GM18867 (cell line): ENCODE results near the gene HSD17B1.
A peak's percentile ranks its signal among the peaks of the same experiment; 100 is the strongest.
"Not testable (repeated sequence)": the region's sequence is repeated elsewhere in the genome, so short reads cannot be mapped to it uniquely, and the experiment has no call there.

Experiments used
- ATAC-seq: cut with Tn5 transposase; IDR thresholded peaks from one replicate; pipeline ENCODE4 v1.9.1; 2021; ENCODE audit warnings: mild to moderate bottlenecking, moderate library complexity; ENCODE audit not compliant: unreplicated experiment

Gene HSD17B1

DNA sequence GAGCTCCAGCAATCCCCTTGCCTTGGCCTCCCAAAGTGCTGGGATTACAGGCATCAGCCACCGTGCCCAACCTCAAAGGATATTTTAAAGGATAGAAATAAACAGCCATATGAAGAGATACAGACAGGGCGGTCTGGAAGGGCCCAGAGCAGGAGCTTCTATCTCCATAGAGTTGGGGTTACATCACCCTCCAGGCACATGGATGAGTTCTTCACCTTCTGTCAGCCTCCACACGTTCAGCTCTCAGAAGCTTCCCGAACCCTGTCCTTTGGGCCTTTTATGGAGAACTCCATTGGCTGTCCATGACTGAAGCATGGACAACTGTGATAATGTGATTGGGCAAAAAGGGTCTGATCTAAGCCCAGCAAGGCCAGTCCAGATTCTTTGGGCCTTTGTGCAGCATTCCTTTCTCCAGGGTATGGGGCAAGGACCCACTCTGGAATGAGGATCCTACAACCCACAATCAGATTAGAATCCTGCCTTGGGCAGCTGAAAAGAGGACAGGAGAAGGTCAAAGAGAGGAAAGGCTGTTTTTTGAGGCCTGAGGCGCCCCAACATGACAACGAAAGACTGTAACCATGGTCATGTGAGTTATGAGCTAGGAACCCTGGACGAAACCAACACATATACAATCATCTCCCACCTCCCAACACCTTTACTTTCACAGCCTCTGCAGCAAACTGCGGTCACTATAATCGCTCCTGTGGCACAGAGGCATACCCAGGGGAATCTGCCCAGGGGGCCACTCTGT, 6.8 kb upstream of the HSD17B1 start:
- not testable (repeated sequence) for ATAC-seq

DNA sequence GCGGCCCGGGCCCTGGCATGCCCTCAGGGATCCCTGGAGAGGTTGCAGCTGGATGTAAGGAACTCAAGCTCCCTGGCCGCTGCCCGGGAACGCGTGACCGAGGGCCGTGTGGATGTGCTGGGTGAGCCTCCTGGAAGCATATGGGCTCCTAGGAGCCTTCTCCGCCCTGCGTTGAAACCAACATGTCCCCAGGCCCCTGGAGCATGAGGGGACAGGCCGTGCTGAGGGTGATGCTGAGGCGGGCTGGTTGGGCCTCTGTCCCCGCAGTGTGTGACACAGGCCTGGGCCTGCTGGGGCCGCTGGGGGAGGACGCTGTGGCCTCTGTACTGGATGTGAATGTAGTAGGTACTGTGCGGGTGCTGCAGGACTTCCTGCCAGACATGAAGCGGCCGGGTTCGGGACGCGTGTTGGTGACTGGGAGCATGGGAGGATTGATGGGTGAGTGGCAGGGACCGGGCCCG, 5.7 kb upstream of the HSD17B1 start:
- ATAC-seq, result no peak

DNA sequence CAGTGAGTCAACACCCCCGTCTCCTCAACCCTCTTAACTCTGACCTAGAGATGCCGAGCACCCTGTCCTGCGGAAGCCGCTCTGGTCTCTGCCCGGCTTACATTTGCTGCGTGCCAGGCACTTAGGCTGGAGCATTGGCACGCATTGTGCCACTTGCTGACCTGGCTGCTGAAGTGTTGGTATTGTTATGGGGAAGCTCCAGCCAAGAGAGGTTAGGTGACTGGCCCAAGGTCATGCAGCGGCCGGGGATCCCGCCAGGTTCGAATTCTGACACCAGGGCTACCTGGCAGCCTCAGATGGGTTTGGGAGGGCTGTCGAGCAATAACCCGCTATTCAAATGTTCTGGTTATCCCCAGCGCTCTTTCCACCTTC, 5.0 kb upstream of the HSD17B1 start:
- no peak for ATAC-seq

DNA sequence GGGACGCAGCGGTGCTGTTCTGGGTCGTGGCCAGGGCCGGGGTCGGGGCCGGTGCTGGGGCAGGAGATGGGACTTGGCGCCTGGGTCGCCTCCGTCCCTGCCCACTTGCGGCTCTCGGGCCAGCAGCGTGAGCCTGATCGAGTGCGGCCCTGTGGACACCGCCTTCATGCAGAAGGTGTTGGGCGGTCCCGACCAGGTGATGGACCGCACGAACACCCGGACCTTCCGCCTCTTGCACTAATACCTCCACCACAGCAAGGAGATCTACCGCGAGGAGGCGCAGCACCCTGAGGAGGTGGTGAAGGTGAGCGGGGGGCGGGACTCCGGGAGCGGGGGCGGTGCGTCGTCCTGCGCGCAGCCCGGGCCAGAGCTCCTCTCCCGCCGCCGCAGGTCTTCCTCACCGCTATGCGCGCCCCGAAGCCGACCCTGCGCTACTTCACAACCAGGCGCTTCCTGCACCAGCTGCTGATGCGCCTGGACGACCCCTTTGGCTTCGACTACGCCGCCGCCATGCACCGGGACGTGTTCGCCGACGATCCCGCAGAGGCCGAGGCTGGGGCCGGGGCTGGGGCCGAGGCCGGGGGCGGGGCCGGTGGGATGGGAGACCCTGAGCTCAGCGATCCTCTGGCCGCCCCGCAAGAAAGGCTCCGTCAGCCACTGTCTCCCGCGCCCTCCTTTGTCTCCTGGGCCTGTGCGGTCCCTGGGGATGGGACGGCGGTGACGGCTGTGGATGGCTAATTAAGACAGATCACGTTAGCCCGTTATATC, 4.5 kb upstream of the HSD17B1 start:
- ATAC-seq, result peak; percentile 65

DNA sequence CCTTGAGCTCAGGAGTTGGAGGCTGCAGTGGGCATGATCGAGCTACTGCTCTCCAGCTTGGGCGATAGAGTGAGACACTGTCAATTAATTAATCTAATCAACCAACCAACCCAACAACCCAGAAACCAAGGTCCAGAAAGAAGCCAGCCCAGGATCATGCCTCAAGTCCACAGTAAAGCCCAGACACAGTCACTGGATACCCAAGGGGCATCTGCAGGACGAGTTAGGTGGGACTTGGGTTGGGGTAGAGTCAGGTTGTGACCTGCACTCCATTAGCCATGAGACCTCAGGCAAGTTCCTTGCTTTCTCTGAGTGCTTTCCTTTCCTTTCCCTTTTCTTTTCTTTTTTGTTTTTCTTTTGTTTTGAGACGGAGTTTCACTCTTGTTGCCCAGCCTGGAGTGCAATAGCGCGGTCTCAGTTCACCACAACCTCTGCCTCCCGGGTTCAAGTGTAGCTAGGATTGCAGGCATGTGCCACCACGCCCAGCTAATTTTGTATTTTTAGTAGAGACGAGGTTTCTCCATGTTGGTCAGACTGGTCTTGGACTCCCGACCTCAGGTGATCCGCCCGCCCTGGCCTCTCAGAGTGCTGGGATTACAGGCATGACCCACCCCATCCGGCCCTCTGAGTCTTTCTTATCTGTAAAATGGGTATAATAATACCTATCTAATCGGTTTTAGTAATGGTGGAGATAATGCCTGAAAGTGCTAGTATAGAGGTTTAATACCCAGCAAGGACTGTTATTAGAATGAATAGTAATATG, 3.5 kb upstream of the HSD17B1 start:
- no peak for ATAC-seq

DNA sequence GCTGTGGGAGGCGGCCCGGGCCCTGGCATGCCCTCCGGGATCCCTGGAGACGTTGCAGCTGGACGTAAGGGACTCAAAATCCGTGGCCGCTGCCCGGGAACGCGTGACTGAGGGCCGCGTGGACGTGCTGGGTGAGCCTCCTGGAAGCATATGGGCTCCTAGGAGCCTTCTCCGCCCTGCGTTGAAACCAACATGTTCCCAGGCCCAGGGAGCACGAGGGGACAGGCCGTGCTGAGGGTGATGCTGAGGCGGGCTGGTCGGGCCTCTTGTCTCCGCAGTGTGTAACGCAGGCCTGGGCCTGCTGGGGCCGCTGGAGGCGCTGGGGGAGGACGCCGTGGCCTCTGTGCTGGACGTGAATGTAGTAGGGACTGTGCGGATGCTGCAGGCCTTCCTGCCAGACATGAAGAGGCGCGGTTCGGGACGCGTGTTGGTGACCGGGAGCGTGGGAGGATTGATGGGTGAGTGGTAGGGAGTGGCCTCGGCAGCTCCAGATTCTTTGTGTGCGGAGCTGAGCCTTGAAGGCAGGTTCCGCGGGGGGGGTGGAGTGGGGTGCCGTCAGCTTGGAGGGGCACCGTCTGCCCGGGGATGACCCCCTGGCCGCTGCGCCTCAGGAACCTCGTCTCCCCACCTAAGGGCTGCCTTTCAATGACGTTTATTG, 567 bp downstream of the HSD17B1 start:
- no peak for ATAC-seq

DNA sequence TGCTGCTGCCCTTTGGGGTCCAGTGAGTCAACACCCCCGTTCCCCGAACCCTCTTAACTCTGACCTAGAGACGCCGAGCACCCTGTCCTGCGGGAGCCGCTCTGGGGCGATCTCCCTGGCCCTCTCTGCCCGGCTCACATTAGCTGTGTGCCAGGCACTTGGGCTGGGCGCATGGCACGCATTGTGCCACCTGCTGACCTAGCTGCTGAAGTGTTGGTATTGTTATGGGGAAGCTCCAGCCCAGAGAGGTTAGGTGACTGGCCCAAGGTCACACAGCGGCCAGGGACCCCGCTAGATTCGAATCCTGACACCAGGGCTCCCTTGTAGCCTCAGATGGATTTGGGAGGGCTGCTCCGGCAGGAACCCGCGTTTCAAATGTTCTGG, 1.1 kb downstream of the HSD17B1 start:
- no peak for ATAC-seq

DNA sequence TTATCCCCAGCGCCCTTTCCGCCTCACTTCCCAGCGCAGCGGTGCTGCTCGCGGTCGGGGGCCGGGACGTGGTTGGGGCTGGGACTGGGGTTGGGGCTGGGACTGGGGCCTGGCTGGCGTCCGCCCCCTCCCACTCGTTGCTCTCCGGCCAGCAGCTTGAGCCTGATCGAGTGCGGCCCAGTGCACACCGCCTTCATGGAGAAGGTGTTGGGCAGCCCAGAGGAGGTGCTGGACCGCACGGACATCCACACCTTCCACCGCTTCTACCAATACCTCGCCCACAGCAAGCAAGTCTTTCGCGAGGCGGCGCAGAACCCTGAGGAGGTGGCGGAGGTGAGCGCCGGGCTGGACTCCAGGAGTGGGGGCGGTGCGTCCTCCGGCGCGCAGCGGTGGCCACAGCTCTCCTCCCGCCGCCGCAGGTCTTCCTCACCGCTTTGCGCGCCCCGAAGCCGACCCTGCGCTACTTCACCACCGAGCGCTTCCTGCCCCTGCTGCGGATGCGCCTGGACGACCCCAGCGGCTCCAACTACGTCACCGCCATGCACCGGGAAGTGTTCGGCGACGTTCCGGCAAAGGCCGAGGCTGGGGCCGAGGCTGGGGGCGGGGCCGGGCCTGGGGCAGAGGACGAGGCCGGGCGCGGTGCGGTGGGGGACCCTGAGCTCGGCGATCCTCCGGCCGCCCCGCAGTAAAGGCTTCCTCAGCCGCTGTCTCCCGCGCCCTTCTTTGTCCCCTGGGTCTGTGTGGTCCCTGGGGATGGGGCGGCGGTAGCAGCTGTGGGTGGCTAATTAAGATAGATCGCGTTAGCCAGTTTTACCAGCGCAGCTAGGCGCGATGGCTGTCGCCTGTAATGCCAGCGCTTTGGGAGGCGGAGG, 1.8 kb downstream of the HSD17B1 start:
- ATAC-seq, result peak; percentile 72

DNA sequence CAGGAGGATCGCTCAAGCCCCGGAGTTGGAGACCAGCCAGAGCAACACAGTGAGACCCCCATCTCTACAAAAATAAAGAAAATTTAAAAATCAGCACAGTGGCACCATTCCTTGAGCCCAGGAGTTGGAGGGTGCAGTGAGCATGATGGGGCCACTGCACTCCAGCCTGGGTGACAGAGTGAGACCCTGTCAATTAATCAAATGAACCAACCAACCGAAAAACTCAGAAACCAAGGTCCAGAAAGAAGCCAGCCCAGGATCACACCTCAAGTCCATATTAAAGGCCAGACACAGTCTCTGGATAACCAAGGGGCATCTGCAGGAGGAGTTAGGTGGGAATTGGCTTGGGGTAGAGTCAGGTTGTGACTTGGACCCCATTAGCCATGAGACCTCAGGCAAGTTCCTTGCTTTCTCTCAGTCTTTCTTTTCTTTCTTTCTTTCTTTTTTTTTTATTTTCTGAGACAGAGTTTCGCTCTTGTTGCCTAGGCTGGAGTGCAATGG, 2.4 kb downstream of the HSD17B1 start:
- ATAC-seq, result no peak

DNA sequence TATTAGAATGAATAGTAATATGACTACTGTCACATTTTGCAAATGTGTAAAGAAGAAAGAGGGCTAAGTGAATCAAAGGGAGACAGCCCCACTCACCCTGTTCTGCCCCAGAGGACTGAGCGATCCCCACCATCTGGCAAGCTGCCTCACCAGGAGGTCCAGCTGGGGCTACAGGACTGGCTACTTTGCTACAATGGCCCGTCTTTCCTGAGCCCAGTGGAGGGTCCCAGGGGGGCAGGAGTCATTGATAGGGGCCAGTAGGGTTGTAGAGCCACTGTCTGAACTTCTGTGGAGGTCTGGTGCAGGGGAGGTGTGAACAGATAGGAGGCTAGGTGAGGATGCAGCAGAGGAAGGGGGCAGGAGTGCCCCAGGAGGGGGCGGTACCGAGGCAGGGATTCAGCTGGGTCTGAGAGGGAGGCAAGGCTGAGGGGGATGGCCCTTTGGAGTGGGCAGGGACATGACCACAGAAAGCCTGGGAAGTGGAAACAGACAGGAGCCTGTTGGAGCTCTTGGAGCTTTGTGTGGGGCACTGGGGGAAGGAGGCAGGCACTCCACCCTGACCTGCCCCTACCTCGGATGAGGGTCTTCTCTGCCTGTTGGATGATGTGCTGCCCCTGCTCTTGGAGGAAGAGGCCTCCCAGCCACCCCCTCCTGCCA, 3.4 kb downstream of the HSD17B1 start:
- ATAC-seq, result not testable (repeated sequence)

DNA sequence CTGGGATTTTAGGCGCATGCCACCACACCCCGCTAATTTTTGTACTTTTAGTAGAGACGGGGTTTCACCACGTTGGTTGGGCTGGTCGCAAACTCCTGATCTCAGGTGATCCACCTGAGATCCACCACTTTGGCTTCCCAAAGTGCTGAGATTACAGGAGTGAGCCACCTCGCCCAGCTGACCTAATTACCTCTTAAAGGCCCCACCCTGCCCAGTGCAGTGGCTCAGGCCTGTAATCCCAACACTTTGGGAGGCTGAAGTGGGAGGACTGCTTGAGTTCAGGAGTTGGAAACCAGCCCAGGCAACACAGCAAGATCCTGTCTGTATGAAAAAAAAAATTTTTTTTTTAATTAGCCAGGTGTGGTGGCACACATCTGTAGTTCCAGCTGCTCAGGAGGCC, 6.4 kb downstream of the HSD17B1 start:
- no peak for ATAC-seq

DNA sequence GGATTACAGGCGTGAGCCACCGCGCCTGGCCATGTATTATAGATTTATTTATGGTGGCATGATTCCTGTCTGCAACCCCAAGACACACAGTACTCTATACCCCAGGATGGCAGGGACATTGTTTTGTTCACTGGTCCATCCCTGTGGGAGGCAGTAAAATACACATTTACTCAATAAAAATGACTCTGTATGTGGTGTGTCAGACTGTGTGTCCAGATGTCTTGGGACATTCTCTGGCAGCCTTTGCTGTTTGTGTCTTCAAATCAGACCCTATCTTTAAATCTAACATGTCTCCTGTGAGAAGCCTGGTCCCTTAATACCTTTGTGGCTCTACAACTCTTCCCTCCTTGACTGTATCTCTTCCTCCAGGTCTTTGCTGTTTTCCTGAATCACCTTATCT, 7.5 kb downstream of the HSD17B1 start:
- no peak for ATAC-seq

DNA sequence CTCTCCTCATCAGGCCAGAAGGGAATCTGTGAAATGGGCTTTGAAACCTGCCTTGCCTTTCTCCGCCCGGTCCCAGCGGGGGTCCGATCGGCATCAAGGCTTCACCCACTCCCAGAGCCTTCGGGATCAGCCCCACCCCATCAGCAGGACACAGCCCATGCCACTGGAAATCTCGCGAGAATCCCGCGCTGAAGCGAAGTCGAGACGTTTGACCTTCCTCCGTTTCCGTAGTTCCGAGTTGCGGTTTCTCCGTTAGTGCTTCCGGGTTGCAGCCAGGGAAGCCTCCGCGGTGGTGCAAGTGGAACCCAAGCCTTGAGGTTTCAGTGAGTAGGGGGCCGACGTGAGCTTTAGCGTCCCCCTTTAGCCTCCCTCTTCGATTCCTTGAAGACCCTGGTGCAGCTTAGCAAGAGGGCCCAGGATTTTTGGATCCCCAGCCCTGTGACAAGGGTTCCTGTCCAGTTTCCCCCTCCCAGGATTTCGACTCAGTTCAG, 9.2 kb downstream of the HSD17B1 start, which contains the start of gene COASY:
Gene COASY, plus strand, starts transcription at position 252 of the 491 bp plus-strand sequence. CDS start 475 bp downstream, outside the sequence.
- ATAC-seq, result peak; percentile 40

DNA sequence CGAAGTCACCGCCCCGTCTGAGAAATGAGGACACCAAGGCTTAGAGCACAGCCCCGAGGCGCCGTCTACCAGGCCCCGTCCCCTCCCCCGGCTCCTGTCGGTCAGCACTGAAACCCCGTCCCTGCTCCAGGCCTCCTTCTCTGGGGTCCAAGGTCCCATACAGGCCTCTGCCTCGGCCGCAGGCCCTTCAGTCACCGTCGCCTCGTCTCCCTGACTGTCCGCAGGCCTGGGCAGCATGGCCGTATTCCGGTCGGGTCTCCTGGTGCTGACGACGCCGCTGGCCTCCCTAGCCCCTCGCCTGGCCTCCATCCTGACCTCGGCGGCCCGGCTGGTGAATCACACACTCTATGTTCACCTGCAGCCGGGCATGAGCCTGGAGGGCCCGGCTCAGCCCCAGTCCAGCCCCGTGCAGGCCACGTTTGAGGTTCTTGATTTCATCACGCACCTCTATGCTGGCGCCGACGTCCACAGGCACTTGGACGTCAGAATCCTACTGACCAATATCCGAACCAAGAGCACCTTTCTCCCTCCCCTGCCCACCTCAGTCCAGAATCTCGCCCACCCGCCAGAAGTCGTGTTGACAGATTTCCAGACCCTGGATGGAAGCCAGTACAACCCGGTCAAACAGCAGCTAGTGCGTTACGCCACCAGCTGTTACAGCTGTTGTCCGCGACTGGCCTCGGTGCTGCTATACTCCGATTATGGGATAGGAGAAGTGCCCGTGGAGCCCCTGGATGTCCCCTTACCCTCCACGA, 9.8 kb downstream of the HSD17B1 start:
- ATAC-seq, result peak; percentile 5

DNA sequence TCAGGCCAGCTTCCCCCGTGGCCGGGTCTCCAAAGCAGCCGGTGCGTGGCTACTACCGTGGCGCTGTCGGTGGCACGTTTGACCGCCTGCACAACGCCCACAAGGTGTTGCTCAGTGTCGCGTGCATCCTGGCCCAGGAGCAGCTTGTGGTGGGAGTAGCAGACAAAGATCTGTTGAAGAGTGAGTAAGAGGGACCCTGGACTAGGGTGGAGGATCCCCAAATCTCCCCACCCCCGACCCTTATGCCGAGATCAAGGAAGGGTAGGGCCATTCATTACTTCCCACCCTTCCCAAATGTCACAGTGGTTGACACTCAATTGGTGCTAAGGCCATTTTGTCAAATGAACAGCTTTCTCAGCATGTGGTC, 10.4 kb downstream of the HSD17B1 start:
- ATAC-seq, result no peak

DNA sequence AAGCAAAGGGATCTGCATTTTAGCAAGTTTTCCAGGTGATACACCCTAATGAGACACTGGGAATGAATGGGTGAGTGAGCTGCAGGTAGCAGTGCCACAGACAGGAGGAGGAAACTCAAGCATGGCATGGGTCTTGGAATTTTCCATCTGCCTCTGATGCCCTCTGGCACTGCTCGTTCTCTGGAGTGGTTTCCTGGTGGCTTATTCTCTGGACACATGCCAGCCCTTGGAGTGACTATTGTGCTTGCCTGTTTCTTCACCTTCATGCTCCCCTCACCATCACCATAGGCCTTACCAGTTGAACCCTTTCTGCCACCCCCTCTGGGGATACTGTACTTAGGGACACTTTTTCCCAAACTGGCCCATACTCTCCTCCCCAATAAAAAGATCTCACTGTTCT, 10.8 kb downstream of the HSD17B1 start:
- ATAC-seq, result no peak

DNA sequence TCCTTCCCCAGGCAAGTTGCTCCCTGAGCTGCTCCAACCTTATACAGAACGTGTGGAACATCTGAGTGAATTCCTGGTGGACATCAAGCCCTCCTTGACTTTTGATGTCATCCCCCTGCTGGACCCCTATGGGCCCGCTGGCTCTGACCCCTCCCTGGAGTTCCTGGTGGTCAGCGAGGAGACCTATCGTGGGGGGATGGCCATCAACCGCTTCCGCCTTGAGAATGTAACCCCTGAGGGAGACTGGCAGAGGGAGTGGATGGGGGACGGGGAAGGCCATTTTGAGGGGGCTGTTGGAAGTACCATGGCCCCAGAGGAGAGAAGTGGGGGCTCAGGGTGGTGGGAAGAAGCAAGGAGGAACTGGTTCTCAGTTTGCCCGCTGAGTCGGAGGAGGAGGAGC, 11.2 kb downstream of the HSD17B1 start:
- ATAC-seq, result no peak

DNA sequence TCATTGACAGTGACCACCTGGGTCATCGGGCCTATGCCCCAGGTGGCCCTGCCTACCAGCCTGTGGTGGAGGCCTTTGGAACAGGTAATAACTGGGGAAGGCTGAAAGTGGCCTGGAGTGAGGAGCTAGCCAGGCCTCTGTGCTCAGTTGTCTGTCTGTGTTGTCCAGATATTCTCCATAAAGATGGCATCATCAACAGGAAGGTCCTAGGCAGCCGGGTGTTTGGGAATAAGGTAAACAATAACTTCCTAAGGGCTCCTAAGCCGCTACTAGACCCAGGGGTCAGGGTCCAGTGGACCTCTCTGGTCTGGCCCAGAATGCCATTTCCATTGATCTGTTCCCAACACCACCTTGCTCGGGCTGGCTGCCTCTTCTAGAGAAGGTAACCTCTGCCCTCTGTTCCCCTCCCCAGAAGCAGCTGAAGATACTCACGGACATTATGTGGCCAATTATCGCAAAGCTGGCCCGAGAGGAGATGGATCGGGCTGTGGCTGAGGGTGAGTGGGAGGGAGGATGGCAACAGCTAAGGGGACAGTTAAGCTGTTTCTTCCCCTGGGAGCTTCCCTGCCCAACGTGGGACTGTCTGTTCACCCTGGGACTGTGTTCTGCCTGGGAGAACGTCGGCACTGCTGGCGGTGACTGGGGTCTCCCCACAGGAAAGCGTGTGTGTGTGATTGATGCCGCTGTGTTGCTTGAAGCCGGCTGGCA, 12.2 kb downstream of the HSD17B1 start:
- ATAC-seq, result no peak
